H1 (cell line): Measurements from ENCODE around the gene CLDN7. TPM values are rescaled to one million over a fixed set of nuclear protein-coding genes. Genes with fewer than 3 reads are reported as not detected.

Experiments used
- CTCF ChIA-PET: fragments of 300-600 bp; sonication (Branson Sonifier 250); formaldehyde crosslinking; loops from one replicate; lab custom pipeline; 2021; ENCODE audit not compliant: partially characterized antibody; lab: Charles Lee
- POLR2A ChIA-PET: fragments of 300-600 bp; sonication (Branson Sonifier 250); formaldehyde crosslinking; loops from one replicate; lab custom pipeline; 2021; ENCODE audit warnings: inconsistent platforms; ENCODE audit not compliant: partially characterized antibody; lab: Charles Lee
- DNase-seq, 2 experiments: peaks; one replicate each; pipeline versions ENCODE4 v3.0.0 to v3.0.0-alpha.2; 2010 to 2022; ENCODE audit warnings: low spot score in 2 of 2, low read depth in 1 of 2, mixed read lengths in 1 of 2
- FAIRE-seq: peaks from 2 replicates; lab custom pipeline; 2011; peaks lifted over from hg19 to GRCh38; lab: Jason Lieb, UNC
- H2AFZ ChIP-seq: 2 replicates; pipeline ENCODE4 v1.8.1; 2012; ENCODE audit warnings: low read length, inconsistent platforms
- H2AK5ac ChIP-seq: 2 replicates; pipeline ENCODE4 v1.6.1; 2013; ENCODE audit warnings: low read depth, low read length
- H2BK120ac ChIP-seq: replicated peaks from 2 replicates; pipeline ENCODE3; 2013; ENCODE audit warnings: low read depth, low read length, inconsistent platforms
- H2BK12ac ChIP-seq: 2 replicates; pipeline ENCODE4 v1.6.1; 2013; ENCODE audit warnings: low read depth, low read length
- H2BK15ac ChIP-seq: 2 replicates; pipeline ENCODE4 v1.6.1; 2013; ENCODE audit warnings: low read length
- H2BK20ac ChIP-seq: 2 replicates; pipeline ENCODE4 v1.6.1; 2013; ENCODE audit warnings: low read length
- H2BK5ac ChIP-seq: 2 replicates; pipeline ENCODE4 v1.6.1; 2013; ENCODE audit warnings: low read depth, low read length
- H3K14ac ChIP-seq: 2 replicates; pipeline ENCODE4 v1.6.1; 2013; ENCODE audit warnings: inconsistent platforms; ENCODE audit not compliant: insufficient read length
- H3K18ac ChIP-seq: 2 replicates; pipeline ENCODE4 v1.6.1; 2013; ENCODE audit warnings: low read length; ENCODE audit errors: extremely low read depth
- H3K23ac ChIP-seq: 2 replicates; pipeline ENCODE4 v1.6.1; 2013; ENCODE audit warnings: inconsistent platforms; ENCODE audit not compliant: insufficient read length
- H3K23me2 ChIP-seq: 2 replicates; pipeline ENCODE4 v1.6.1; 2013; ENCODE audit warnings: low read depth, low read length
- H3K27ac ChIP-seq: 2 replicates; pipeline ENCODE4 v1.6.1; 2011; ENCODE audit warnings: low read depth, low read length, inconsistent platforms
- H3K27me3 ChIP-seq, 4 experiments: replicated peaks in 1 of 4; 1 replicate in 1 of 4; 2 replicates in 3 of 4; pipeline versions ENCODE4 v1.6.1 to v1.8.1; 2011 to 2013; ENCODE audit warnings: low read length in 3 of 4, mild to moderate bottlenecking in 3 of 4, inconsistent platforms in 2 of 4, mixed read lengths in 2 of 4, moderate library complexity in 1 of 4; ENCODE audit not compliant: control insufficient read depth in 3 of 4, insufficient read depth in 3 of 4; ENCODE audit errors: extremely low read depth in 1 of 4
- H3K36me3 ChIP-seq, 4 experiments: 2 replicates each; pipeline versions ENCODE4 v1.6.1 to v1.8.1; 2011 to 2013; ENCODE audit warnings: mild to moderate bottlenecking in 4 of 4, low read length in 3 of 4, moderate library complexity in 2 of 4, control low read depth in 1 of 4, inconsistent platforms in 1 of 4; ENCODE audit not compliant: insufficient read depth in 4 of 4, control insufficient read depth in 2 of 4
- H3K4ac ChIP-seq: replicated peaks from 2 replicates; pipeline ENCODE3; 2013; ENCODE audit warnings: low read length, low read depth, mixed read lengths, inconsistent platforms; ENCODE audit not compliant: insufficient read length
- H3K4me1 ChIP-seq, 4 experiments: replicated peaks in 1 of 4; 1 replicate in 1 of 4; 2 replicates in 3 of 4; pipeline versions ENCODE4 v1.6.1 to v1.8.1; 2011 to 2013; ENCODE audit warnings: low read length in 3 of 4, inconsistent platforms in 2 of 4, mixed read lengths in 1 of 4; ENCODE audit not compliant: insufficient read depth in 4 of 4, control insufficient read depth in 3 of 4
- H3K4me2 ChIP-seq, 2 experiments: 2 replicates each; pipeline versions ENCODE4 v1.6.1 to v1.8.1; 2011 to 2013; ENCODE audit warnings: low read depth in 2 of 2, low read length in 2 of 2, control low read depth in 1 of 2, inconsistent platforms in 1 of 2, mild to moderate bottlenecking in 1 of 2; ENCODE audit not compliant: insufficient read depth in 1 of 2
- H3K4me3 ChIP-seq, 4 experiments: fragments of 200-600, 300-600 bp in 1 of 4; sonication (generic), shearing (Covaris generic), sonication (Bioruptor Twin) in 1 of 4; 2 replicates each; pipeline versions ENCODE4 v1.5.1 to v1.8.1; 2011 to 2016; ENCODE audit warnings: low read length in 4 of 4, low read depth in 3 of 4, control low read depth in 2 of 4, inconsistent platforms in 2 of 4, mild to moderate bottlenecking in 2 of 4, mixed read lengths in 1 of 4, moderate library complexity in 1 of 4; ENCODE audit not compliant: insufficient read depth in 2 of 4; ENCODE audit errors: extremely low read depth in 1 of 4
- H3K56ac ChIP-seq: replicated peaks from 2 replicates; pipeline ENCODE3; 2013; ENCODE audit warnings: low read depth, mild to moderate bottlenecking, mixed read lengths, low read length, inconsistent platforms; ENCODE audit not compliant: insufficient read length
- H3K79me1 ChIP-seq: 2 replicates; pipeline ENCODE4 v1.6.1; 2013; ENCODE audit warnings: low read depth, low read length, control low read depth
- H3K79me2 ChIP-seq, 2 experiments: 2 replicates each; pipeline versions ENCODE4 v1.6.1 to v1.8.1; 2012 to 2013; ENCODE audit warnings: low read length in 2 of 2, mild to moderate bottlenecking in 2 of 2, inconsistent platforms in 1 of 2; ENCODE audit not compliant: insufficient read depth in 2 of 2, control insufficient read depth in 1 of 2
- H3K9ac ChIP-seq, 4 experiments: replicated peaks in 1 of 4; 1 replicate in 1 of 4; 2 replicates in 3 of 4; pipeline versions ENCODE4 v1.6.1 to v1.8.1; 2011 to 2013; ENCODE audit warnings: low read depth in 3 of 4, low read length in 3 of 4, control low read depth in 2 of 4, mild to moderate bottlenecking in 2 of 4, moderate library complexity in 2 of 4, inconsistent platforms in 1 of 4; ENCODE audit errors: extremely low read depth in 1 of 4
- H3K9me3 ChIP-seq, 2 experiments: 2 replicates each; pipeline versions ENCODE4 v1.6.1 to v1.8.1; 2012 to 2013; ENCODE audit warnings: mild to moderate bottlenecking in 2 of 2, moderate library complexity in 2 of 2, control low read depth in 1 of 2, inconsistent platforms in 1 of 2, low read depth in 1 of 2, low read length in 1 of 2, mixed read lengths in 1 of 2; ENCODE audit not compliant: insufficient read depth in 2 of 2
- H4K20me1 ChIP-seq, 2 experiments: replicated peaks in 1 of 2; 2 replicates each; pipeline versions ENCODE3 to v1.8.1; 2011 to 2013; ENCODE audit warnings: inconsistent platforms in 2 of 2, low read length in 2 of 2, mild to moderate bottlenecking in 1 of 2; ENCODE audit not compliant: insufficient read depth in 2 of 2, control insufficient read depth in 1 of 2
- H4K5ac ChIP-seq: 2 replicates; pipeline ENCODE4 v1.6.1; 2013; ENCODE audit warnings: low read length, low read depth, mixed read lengths, inconsistent platforms; ENCODE audit not compliant: insufficient read length
- H4K8ac ChIP-seq: 2 replicates; pipeline ENCODE4 v1.8.0; 2013; ENCODE audit warnings: mild to moderate bottlenecking, moderate library complexity, low read length, inconsistent platforms; ENCODE audit not compliant: insufficient read depth; ENCODE audit errors: extremely low read depth
- H4K91ac ChIP-seq: replicated peaks from 2 replicates; pipeline ENCODE3; 2013; ENCODE audit warnings: low read length, mixed read lengths, inconsistent platforms; ENCODE audit not compliant: insufficient read length
- CBX8 ChIP-seq: fragments of 300-800, 300-1000 bp; sonication (generic); IDR thresholded peaks from 2 replicates; pipeline ENCODE4 v1.7.1; 2016; ENCODE audit warnings: low read depth, low read length, borderline replicate concordance
- EP300 ChIP-seq, 2 experiments: IDR thresholded peaks; 1 replicate in 1 of 2; 2 replicates in 1 of 2; pipeline ENCODE4 v1.6.1; 2011 to 2012; ENCODE audit warnings: low read depth in 2 of 2, low read length in 2 of 2, mild to moderate bottlenecking in 2 of 2, borderline replicate concordance in 1 of 2, inconsistent platforms in 1 of 2, moderate library complexity in 1 of 2
- FOSL1 ChIP-seq: IDR thresholded peaks from 2 replicates; pipeline ENCODE4 v1.6.1; 2011; ENCODE audit warnings: mild to moderate bottlenecking, low read depth, low read length, moderate library complexity; ENCODE audit not compliant: insufficient read depth
- MAFK ChIP-seq: IDR thresholded peaks from 2 replicates; pipeline ENCODE4 v1.6.1; 2012; ENCODE audit warnings: low read depth, mild to moderate bottlenecking, improper control_type of control experiment, low read length
- POLR2A ChIP-seq, 2 experiments: IDR thresholded peaks; 1 replicate in 1 of 2; 2 replicates in 1 of 2; pipeline ENCODE4 v1.6.1; 2011; ENCODE audit warnings: low read depth in 2 of 2, low read length in 2 of 2, mild to moderate bottlenecking in 2 of 2; ENCODE audit errors: control extremely low read depth in 1 of 2
- POLR2AphosphoS5 ChIP-seq: IDR thresholded peaks from 2 replicates; pipeline ENCODE4 v1.6.1; 2011; ENCODE audit warnings: low read depth, low read length
- RFX5 ChIP-seq: IDR thresholded peaks from 2 replicates; pipeline ENCODE4 v1.6.1; 2011; ENCODE audit warnings: low read depth, low read length, improper control_type of control experiment, borderline replicate concordance
- SIN3A ChIP-seq, 2 experiments: IDR thresholded peaks in 1 of 2; conservative IDR thresholded peaks in 1 of 2; 2 replicates each; pipeline ENCODE4 v1.6.1; 2011 to 2012; ENCODE audit warnings: low read length in 2 of 2, improper control_type of control experiment in 1 of 2, low read depth in 1 of 2, mild to moderate bottlenecking in 1 of 2
- SIRT6 ChIP-seq: IDR thresholded peaks from one replicate; pipeline ENCODE4 v1.7.1; 2012; ENCODE audit warnings: low read length, inconsistent platforms
- SIX5 ChIP-seq: IDR thresholded peaks from 2 replicates; pipeline ENCODE4 v1.6.1; 2011; ENCODE audit warnings: mild to moderate bottlenecking, low read depth, low read length
- TAF7 ChIP-seq: optimal IDR thresholded peaks from 2 replicates; pipeline ENCODE3; 2011; ENCODE audit warnings: low read depth, mild to moderate bottlenecking, inconsistent platforms, low read length, moderate library complexity, borderline replicate concordance
- TCF12 ChIP-seq: IDR thresholded peaks from 2 replicates; pipeline ENCODE4 v1.6.1; 2011; ENCODE audit warnings: low read depth, mild to moderate bottlenecking, low read length
- ZNF274 ChIP-seq: IDR thresholded peaks from 2 replicates; pipeline ENCODE4 v1.7.0; 2012; ENCODE audit warnings: low read length, borderline replicate concordance; ENCODE audit errors: extremely low read depth
- WGBS, 2 experiments: shearing (Covaris generic) in 1 of 2; methylation state at CpG; one replicate each; pipeline versions ENCODE4 v1.1.6 to v1.1.7; 2013 to 2015; ENCODE audit warnings: low lambda C conversion rate in 2 of 2, mixed read lengths in 2 of 2, inconsistent platforms in 1 of 2, low coverage in 1 of 2, missing lambda C conversion rate in 1 of 2; ENCODE audit not compliant: insufficient replicate concordance in 2 of 2, insufficient coverage in 1 of 2, insufficient read length in 1 of 2; ENCODE audit errors: extremely low coverage in 1 of 2, missing lambda C conversion rate in 1 of 2; 5-methylcytosine and 5-hydroxymethylcytosine counted together
- polyA plus RNA-seq, 7 experiments: library from polyadenylated mRNA; depleted of rRNA in 3 of 7; stranded (reverse) in 5 of 7; unstranded in 2 of 7; fragments of >200 nt in 5 of 7; fragments of 200-250 nt in 2 of 7; gene quantifications; 1 replicate in 5 of 7; 2 replicates in 1 of 7; 4 replicates in 1 of 7; pipeline versions ENCODE4 v1.2.1 to v1.2.3, GENCODE V29; 2011 to 2013; ENCODE audit warnings: missing spikeins in 2 of 7, mixed read lengths in 2 of 7
- total RNA-seq: library from RNA; stranded (reverse); fragmentation: NEBNext Ultra II Directional; extraction: Animal tissue kit (Norgen Biotek cat#: 25700); gene quantifications from 2 replicates; pipeline ENCODE4 v1.2.1, GENCODE V29; 2021

Gene CLDN7
- total and polyA plus RNA-seq, 2 of the 8 experiments (the other 6 are each of a cell fraction or from before 2014, with no cell fraction given) = 118 to 119 TPM

DNA sequence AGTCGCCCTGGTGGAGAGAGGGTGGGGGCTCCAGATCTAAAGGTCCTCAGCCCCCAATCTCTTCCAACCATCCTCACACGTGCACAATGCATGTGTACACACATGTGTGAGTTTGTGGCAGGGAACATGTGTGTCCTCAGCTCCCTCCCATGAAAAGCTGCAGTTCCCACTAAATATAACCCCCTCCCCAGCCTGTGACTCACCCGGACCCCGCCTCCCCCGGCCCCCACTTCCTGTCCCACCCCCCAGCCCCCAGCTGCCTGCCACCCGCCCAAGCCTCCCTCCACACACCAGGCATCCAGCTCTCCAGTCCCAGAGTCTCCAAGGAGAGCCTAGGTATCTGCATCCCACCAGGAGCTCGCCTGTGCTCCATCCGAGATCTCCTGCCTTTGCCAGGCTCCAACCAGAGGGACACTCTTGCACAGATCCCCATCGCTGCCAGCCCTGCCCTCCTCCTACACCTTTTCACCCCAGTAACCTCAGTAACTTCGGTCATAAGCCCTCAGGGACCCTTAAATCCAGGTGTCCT, 46.6 kb downstream of the CLDN7 start:
- Histone ChIP-seq H2BK120ac (no peak overlapping the region), H3K9ac (peak overlapping the region in 1 of 4 experiments; percentile 45; a peak in 2 of 7 replicates), H3K79me1 (peaks cover 3% of the 10 kb centered on the region; the same call in 1 of the 2 replicates), H2BK5ac (peak overlapping the region; percentile 82), H3K56ac (no peak overlapping the region), H2BK12ac (peak overlapping the region; percentile 84; the same call in 1 of the 2 replicates), H3K9me3 (no peaks in the 10 kb centered on the region), H3K4ac (no peak overlapping the region), H3K4me3 (peak overlapping the region; percentile 40 to 75 (median 52); a peak in 7 of 8 replicates), H3K14ac (no peak overlapping the region), H4K20me1 (no peaks in the 10 kb centered on the region), H3K4me2 (peak overlapping the region; percentile 69 to 87), H2AK5ac (0 out of 2 replicates have a peak overlapping the region, but pooled peaks have one; percentile 75), H3K36me3 (no peaks in the 10 kb centered on the region), H2BK15ac (peak overlapping the region; percentile 81; the same call in 1 of the 2 replicates), H4K8ac (no peak overlapping the region), H3K27me3 (no peaks in the 10 kb centered on the region), H2AFZ (no peak overlapping the region), H2BK20ac (no peak overlapping the region), H4K91ac (peak overlapping the region; percentile 51), H3K18ac (peak overlapping the region; percentile 93), H3K23me2 (peaks cover 31% of the 10 kb centered on the region; the same call in 1 of the 2 replicates), H3K23ac (no peak overlapping the region), H4K5ac (no peak overlapping the region), H3K79me2 (peaks cover 0 to 34% of the 10 kb centered on the region in 2 experiments; a peak in 2 of 4 replicates), H3K27ac (peak overlapping the region; percentile 73), H3K4me1 (peaks cover 9 to 45% (median 27%) of the 10 kb centered on the region in 4 experiments)
- DNase-seq (no peak), FAIRE-seq (no peak)
- WGBS, 2 experiments = 7% methylated on average over 6 of the region's 10 CpGs; no CpG with 5 or more reads in 1 of the 2 experiments
- POLR2A ChIA-PET = interaction anchor here (0.8 to 3.7 kb wide), 4 partner anchors 12 to 46 kb away, joined by 3 to 22 read pairs (median 10); partner anchors contain the start of genes CLDN7, DVL2 and GABARAP
- CTCF ChIA-PET = interaction anchor here (1.0 to 1.7 kb wide), 4 partner anchors 31 to 345 kb away, joined by 3 to 6 read pairs (median 4); no protein-coding TSS in a partner anchor
- TF ChIP-seq SIRT6 = no peak
- no peak for TF ChIP-seq POLR2AphosphoS5
- TF ChIP-seq ZNF274 = no peak
- TF ChIP-seq POLR2A (IDR thresholded peaks at IDR 0.05; ENCODE audit: control extremely low read depth in 1 of 2, low read depth in 2 of 2, low read length in 2 of 2) = 0 out of 3 replicates have a peak, but pooled peaks of 1 of the 2 experiments have one; percentile 25
- no peak for TF ChIP-seq SIX5
- no peak for TF ChIP-seq SIN3A (conservative IDR thresholded peaks at IDR 0.05 in 1 of 2, IDR thresholded peaks at IDR 0.05 in 1 of 2; ENCODE audit: low read depth in 1 of 2, low read length in 2 of 2)
- TF ChIP-seq MAFK = no peak
- TF ChIP-seq CBX8 = no peak
- TF ChIP-seq TAF7 = no peak
- TF ChIP-seq EP300 (IDR thresholded peaks at IDR 0.05; ENCODE audit: borderline replicate concordance in 1 of 2, low read depth in 2 of 2, low read length in 2 of 2) = no peak
- no peak for TF ChIP-seq TCF12
- no peak for TF ChIP-seq FOSL1
- TF ChIP-seq RFX5 = no peak
